WTC11 (cell line): ENCODE results near the gene ADAM11. TPM values are rescaled to one million over a fixed set of nuclear protein-coding genes. Genes with fewer than 3 reads are reported as not detected.
A peak's percentile ranks its signal among the peaks of the same experiment; 100 is the strongest.
"Not testable (repeated sequence)": the region's sequence is repeated elsewhere in the genome, so short reads cannot be mapped to it uniquely, and the experiment has no call there.

Experiments
- ATAC-seq: fragments of 200-7000 bp; cut with Tn5 transposase; 2 replicates; pipeline ENCODE4 v1.10.0; 2021; ENCODE audit warnings: mild to moderate bottlenecking, moderate library complexity
- CTCF ChIA-PET: fragments of 300-600 bp; sonication (Branson Sonifier 250); formaldehyde crosslinking; loops from one replicate; lab custom pipeline; 2021; ENCODE audit warnings: antibody characterized with exemption; lab: Charles Lee
- POLR2A ChIA-PET: fragments of 350-600 bp; sonication (Branson Sonifier 250); formaldehyde crosslinking; loops from one replicate; lab custom pipeline; 2021; ENCODE audit warnings: antibody characterized with exemption; lab: Charles Lee
- DNase-seq: peaks from one replicate; pipeline ENCODE4 v3.0.0; 2021; ENCODE audit warnings: low spot score
- H3K27ac Mint-ChIP-seq: 2 replicates; pipeline ENCODE4 v1.8.0; 2021; ENCODE audit warnings: mixed read lengths
- H3K27me3 Mint-ChIP-seq: 2 replicates; pipeline ENCODE4 v1.8.0; 2021; ENCODE audit warnings: low read depth, mild to moderate bottlenecking, moderate library complexity, mixed read lengths
- H3K36me3 Mint-ChIP-seq: 2 replicates; pipeline ENCODE4 v1.8.0; 2021; ENCODE audit warnings: mixed read lengths
- H3K4me1 Mint-ChIP-seq: 2 replicates; pipeline ENCODE4 v1.8.0; 2022; ENCODE audit warnings: mixed read lengths
- H3K4me3 Mint-ChIP-seq: 2 replicates; pipeline ENCODE4 v1.8.0; 2021; ENCODE audit warnings: mild to moderate bottlenecking, moderate library complexity, mixed read lengths
- H3K9me3 Mint-ChIP-seq: 2 replicates; pipeline ENCODE4 v1.8.0; 2021; ENCODE audit warnings: mixed read lengths
- ATF3 ChIP-seq: sonication (generic); formaldehyde crosslinking; conservative IDR thresholded peaks from 2 replicates; pipeline ENCODE4 v1.8.1; 2022; ENCODE audit warnings: mild to moderate bottlenecking, missing genetic modification reagents
- E2F4 ChIP-seq: sonication (generic); formaldehyde crosslinking; IDR thresholded peaks from 2 replicates; pipeline ENCODE4 v1.8.1; 2022; ENCODE audit warnings: low read depth, mild to moderate bottlenecking, moderate library complexity, missing genetic modification reagents, borderline replicate concordance
- FOXJ3 ChIP-seq: sonication (generic); formaldehyde crosslinking; IDR thresholded peaks from 2 replicates; pipeline ENCODE4 v1.9.0; 2021; ENCODE audit warnings: missing genetic modification reagents, mild to moderate bottlenecking, borderline replicate concordance
- FOXK1 ChIP-seq: sonication (generic); formaldehyde crosslinking; IDR thresholded peaks from 2 replicates; pipeline ENCODE4 v1.8.0; 2022; ENCODE audit warnings: mild to moderate bottlenecking, moderate library complexity, missing genetic modification reagents
- FOXP4 ChIP-seq: sonication (generic); formaldehyde crosslinking; IDR thresholded peaks from 2 replicates; pipeline ENCODE4 v1.8.0; 2022; ENCODE audit warnings: mild to moderate bottlenecking, missing genetic modification reagents
- JAZF1 ChIP-seq: fragments of 250-450 bp; sonication (Bioruptor Pico); IDR thresholded peaks from 2 replicates; pipeline ENCODE4 v1.9.0; 2021; ENCODE audit warnings: moderate library complexity, mild to moderate bottlenecking, inconsistent platforms
- KAT7 ChIP-seq: sonication (generic); formaldehyde crosslinking; IDR thresholded peaks from 2 replicates; pipeline ENCODE4 v1.8.1; 2023; ENCODE audit warnings: missing genetic modification reagents, mild to moderate bottlenecking, borderline replicate concordance
- PRDM15 ChIP-seq: sonication (generic); formaldehyde crosslinking; IDR thresholded peaks from 2 replicates; pipeline ENCODE4 v1.8.0; 2022; ENCODE audit warnings: missing genetic modification reagents
- RORB ChIP-seq: fragments of 250-450 bp; sonication (Bioruptor Pico); IDR thresholded peaks from 2 replicates; pipeline ENCODE4 v1.9.0; 2021; ENCODE audit warnings: mild to moderate bottlenecking
- ZBTB43 ChIP-seq: sonication (generic); formaldehyde crosslinking; IDR thresholded peaks from 2 replicates; pipeline ENCODE4 v1.8.1; 2023; ENCODE audit warnings: mild to moderate bottlenecking, missing genetic modification reagents
- ZNF121 ChIP-seq: sonication (generic); formaldehyde crosslinking; IDR thresholded peaks from 2 replicates; pipeline ENCODE4 v1.8.0; 2023; ENCODE audit warnings: missing genetic modification reagents
- ZNF219 ChIP-seq: sonication (generic); formaldehyde crosslinking; IDR thresholded peaks from 2 replicates; pipeline ENCODE4 v1.8.0; 2023; ENCODE audit warnings: missing genetic modification reagents, mild to moderate bottlenecking, borderline replicate concordance
- ZNF317 ChIP-seq: sonication (generic); formaldehyde crosslinking; IDR thresholded peaks from 2 replicates; pipeline ENCODE4 v1.8.1; 2023; ENCODE audit warnings: low read depth, mild to moderate bottlenecking, moderate library complexity, missing genetic modification reagents, borderline replicate concordance
- ZNF396 ChIP-seq: fragments of 250-450 bp; sonication (Bioruptor Pico); IDR thresholded peaks from 2 replicates; pipeline ENCODE4 v1.8.0; 2021; ENCODE audit warnings: mild to moderate bottlenecking, moderate library complexity, borderline replicate concordance
- ZNF532 ChIP-seq: fragments of 250-450 bp; sonication (Bioruptor Pico); IDR thresholded peaks from 2 replicates; pipeline ENCODE4 v1.9.0; 2021; ENCODE audit warnings: mild to moderate bottlenecking, borderline replicate concordance
- total RNA-seq: library from RNA; stranded (reverse); gene quantifications from 3 replicates; pipeline ENCODE4 v1.2.3, GENCODE V29; 2021
- TF ChIP-seq, protein P1 (sequence below): sonication (generic); formaldehyde crosslinking; IDR thresholded peaks from 2 replicates; pipeline ENCODE4 v1.8.0; 2022; ENCODE audit warnings: mild to moderate bottlenecking, missing genetic modification reagents

Gene ADAM11
- total RNA-seq, 1 experiment from 2014 or later = 3.0 TPM

- peaks cover 7% of the 10 kb centered on the region; the same call in 1 of the 2 replicates for H3K4me1 Mint-ChIP-seq
- peaks cover 36% of the 10 kb centered on the region for H3K36me3 Mint-ChIP-seq
- no peak overlapping the region for H3K4me3 Mint-ChIP-seq
- no peaks in the 10 kb centered on the region for H3K9me3 Mint-ChIP-seq
- peak overlapping the region; percentile 79 for H3K27ac Mint-ChIP-seq
- TF ChIP-seq ZNF532 (no peak), ZNF121 (CRISPR knock-in tag) (0 out of 2 replicates have a peak, but pooled peaks have one; percentile 13)
- ChIA-PET CTCF (interaction anchor here (0.6 kb wide), 1 partner anchor 426 kb away, joined by 6 read pairs; no protein-coding TSS in a partner anchor), POLR2A (no interaction called here)
- ATAC-seq (no peak), DNase-seq (no peak)
- no peaks in the 10 kb centered on the region for H3K27me3 Mint-ChIP-seq
These were observed 49.4 kb downstream of the ADAM11 start for GRCh38 chr17:44808156-44808555.

DNA sequence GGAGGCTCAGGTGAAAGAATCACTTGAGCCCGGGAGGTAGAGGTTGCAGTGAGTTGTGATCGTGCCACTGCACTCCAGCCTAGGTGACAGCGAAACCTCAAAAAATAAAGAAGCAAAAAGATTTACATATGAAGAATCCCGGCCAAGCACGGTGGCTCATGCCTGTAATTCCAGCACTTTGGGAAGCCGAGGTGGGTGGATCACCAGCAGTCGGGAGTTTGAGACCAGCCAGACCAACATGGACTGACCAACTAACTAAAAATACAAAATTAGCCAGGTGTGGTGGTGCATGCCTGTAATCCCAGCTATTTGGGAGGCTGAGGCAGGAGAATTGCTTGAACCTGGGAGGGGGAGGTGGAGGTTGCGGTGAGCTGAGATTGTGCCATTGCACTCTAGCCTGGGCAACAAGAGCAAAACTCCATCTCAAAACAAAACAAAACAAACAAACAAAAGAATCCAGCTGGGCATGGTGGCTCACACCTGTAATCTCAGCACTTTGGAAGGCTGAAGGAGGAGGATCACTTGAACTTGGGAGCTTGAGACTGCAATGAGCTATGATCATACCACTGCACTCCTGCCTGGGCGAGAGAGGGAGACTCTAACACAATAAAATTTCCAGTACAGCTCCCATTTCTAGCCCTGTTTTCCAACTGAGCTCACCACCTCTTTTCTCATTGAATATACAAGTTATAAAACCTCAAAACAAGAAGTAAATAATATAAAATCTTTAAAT is 50.0 kb downstream of the ADAM11 start:
- Mint-ChIP-seq H3K36me3 (peaks cover 31% of the 10 kb centered on the region), H3K27ac (peak overlapping the region; percentile 79)
- ChIA-PET CTCF (interaction anchor here (0.8 to 0.9 kb wide), 2 partner anchors 29 to 33 kb away, joined by 3 to 4 read pairs; no protein-coding TSS in a partner anchor), POLR2A (interaction anchor here (1.2 kb wide), 1 partner anchor 264 kb away, joined by 3 read pairs; no protein-coding TSS in a partner anchor)
- not testable (repeated sequence) for H3K27me3 Mint-ChIP-seq, H3K4me1 Mint-ChIP-seq, DNase-seq, H3K9me3 Mint-ChIP-seq, H3K4me3 Mint-ChIP-seq, ATAC-seq

- Mint-ChIP-seq H3K27ac (no peak overlapping the region; the same call in 1 of the 2 replicates), H3K4me3 (no peak overlapping the region), H3K4me1 (peaks cover 7% of the 10 kb centered on the region; the same call in 1 of the 2 replicates), H3K36me3 (peaks cover 3% of the 10 kb centered on the region; the same call in 1 of the 2 replicates), H3K27me3 (no peaks in the 10 kb centered on the region), H3K9me3 (no peaks in the 10 kb centered on the region)
- DNase-seq (no peak), ATAC-seq (no peak)
- POLR2A ChIA-PET = no interaction called here
- CTCF ChIA-PET = no interaction called here
- TF ChIP-seq ZNF317 (no peak), ATF3 (CRISPR knock-in tag) (no peak), ZBTB43 (no peak), PRDM15 (CRISPR knock-in tag) (no peak), ZNF396 (no peak), FOXJ3 (CRISPR knock-in tag) (no peak), E2F4 (CRISPR knock-in tag) (no peak), FOXK1 (CRISPR knock-in tag) (no peak), FOXP4 (CRISPR knock-in tag) (no peak), RORB (CRISPR knock-in tag) (no peak), KAT7 (CRISPR knock-in tag) (no peak), ZNF219 (no peak), JAZF1 (CRISPR knock-in tag) (no peak)
- TF ChIP-seq, protein P1, sequence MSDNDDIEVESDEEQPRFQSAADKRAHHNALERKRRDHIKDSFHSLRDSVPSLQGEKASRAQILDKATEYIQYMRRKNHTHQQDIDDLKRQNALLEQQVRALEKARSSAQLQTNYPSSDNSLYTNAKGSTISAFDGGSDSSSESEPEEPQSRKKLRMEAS (CRISPR knock-in tag) = no peak
These were observed 53.5 kb downstream of the ADAM11 start for GRCh38 chr17:44812263-44812662.
